IMR-90 (cell line): Measurements from ENCODE around the gene LRP1B.

Source experiments
- CEBPB ChIP-seq: IDR thresholded peaks from 2 replicates; pipeline ENCODE4 v1.6.1; 2012; ENCODE audit warnings: low read depth, low read length, improper control_type of control experiment
- CHD1 ChIP-seq: IDR thresholded peaks from 2 replicates; pipeline ENCODE4 v1.6.1; 2012; ENCODE audit warnings: low read depth, low read length, improper control_type of control experiment
- CTCF ChIP-seq: conservative IDR thresholded peaks from 2 replicates; pipeline ENCODE4 v1.5.1; 2012; ENCODE audit warnings: mild to moderate bottlenecking, low read depth, low read length, improper control_type of control experiment
- ELK1 ChIP-seq: fragments of 150-350 bp; IDR thresholded peaks from 2 replicates; pipeline ENCODE4 v1.6.1; 2016; ENCODE audit warnings: low read depth, mild to moderate bottlenecking, low read length, moderate library complexity, borderline replicate concordance
- FOS ChIP-seq: fragments of 150-350 bp; IDR thresholded peaks from 2 replicates; pipeline ENCODE4 v1.6.1; 2016; ENCODE audit warnings: low read depth, low read length
- MAZ ChIP-seq: IDR thresholded peaks from 2 replicates; pipeline ENCODE4 v1.6.1; 2012; ENCODE audit warnings: low read depth, mild to moderate bottlenecking, low read length, improper control_type of control experiment, moderate library complexity, borderline replicate concordance
- MXI1 ChIP-seq: IDR thresholded peaks from 2 replicates; pipeline ENCODE4 v1.6.1; 2012; ENCODE audit warnings: low read depth, mild to moderate bottlenecking, low read length, moderate library complexity, borderline replicate concordance
- NFE2L2 ChIP-seq: fragments of 150-350 bp; IDR thresholded peaks from 2 replicates; pipeline ENCODE4 v1.6.1; 2016; ENCODE audit warnings: low read depth, mild to moderate bottlenecking, low read length
- POLR2A ChIP-seq: IDR thresholded peaks from 2 replicates; pipeline ENCODE4 v1.6.1; 2012; ENCODE audit warnings: mild to moderate bottlenecking, low read depth, low read length
- RAD21 ChIP-seq: IDR thresholded peaks from 2 replicates; pipeline ENCODE4 v1.6.1; 2012; ENCODE audit warnings: low read length, improper control_type of control experiment
- RCOR1 ChIP-seq: IDR thresholded peaks from 2 replicates; pipeline ENCODE4 v1.6.1; 2012; ENCODE audit warnings: mild to moderate bottlenecking, low read length, improper control_type of control experiment; ENCODE audit not compliant: insufficient replicate concordance
- SMC3 ChIP-seq: fragments of 150-350 bp; IDR thresholded peaks from 2 replicates; pipeline ENCODE4 v1.6.1; 2016; ENCODE audit warnings: low read depth, mild to moderate bottlenecking, antibody characterized with exemption, low read length, moderate library complexity
- USF2 ChIP-seq: fragments of 150-350 bp; IDR thresholded peaks from 2 replicates; pipeline ENCODE4 v1.6.1; 2017; ENCODE audit warnings: mild to moderate bottlenecking, antibody characterized with exemption, low read length, low read depth

- no peak for TF ChIP-seq CTCF
- no peak for TF ChIP-seq CEBPB
- no peak for TF ChIP-seq RCOR1
- TF ChIP-seq POLR2A = no peak
- TF ChIP-seq MAZ = no peak
- no peak for TF ChIP-seq ELK1
- TF ChIP-seq MXI1 = no peak
- no peak for TF ChIP-seq FOS
- no peak for TF ChIP-seq RAD21
- TF ChIP-seq NFE2L2 = no peak
- no peak for TF ChIP-seq SMC3
- TF ChIP-seq USF2 = no peak
- TF ChIP-seq CHD1 = no peak
Observed at GRCh38 chr2:142025394-142025793, 105.4 kb downstream of the LRP1B start.
